DMS114 treated with DMSO at 0.1 percent for 48 hours (cell line): ENCODE results near the gene RPUSD1.
"Not testable (repeated sequence)": the region's sequence is repeated elsewhere in the genome, so short reads cannot be mapped to it uniquely, and the experiment has no call there.

ENCODE experiments used
- DNase-seq: peaks from one replicate; lab custom pipeline; 2025; ENCODE audit not compliant: unreplicated experiment; lab: John Stamatoyannopoulos, UW

Gene RPUSD1, protein sequence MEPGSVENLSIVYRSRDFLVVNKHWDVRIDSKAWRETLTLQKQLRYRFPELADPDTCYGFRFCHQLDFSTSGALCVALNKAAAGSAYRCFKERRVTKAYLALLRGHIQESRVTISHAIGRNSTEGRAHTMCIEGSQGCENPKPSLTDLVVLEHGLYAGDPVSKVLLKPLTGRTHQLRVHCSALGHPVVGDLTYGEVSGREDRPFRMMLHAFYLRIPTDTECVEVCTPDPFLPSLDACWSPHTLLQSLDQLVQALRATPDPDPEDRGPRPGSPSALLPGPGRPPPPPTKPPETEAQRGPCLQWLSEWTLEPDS

DNA sequence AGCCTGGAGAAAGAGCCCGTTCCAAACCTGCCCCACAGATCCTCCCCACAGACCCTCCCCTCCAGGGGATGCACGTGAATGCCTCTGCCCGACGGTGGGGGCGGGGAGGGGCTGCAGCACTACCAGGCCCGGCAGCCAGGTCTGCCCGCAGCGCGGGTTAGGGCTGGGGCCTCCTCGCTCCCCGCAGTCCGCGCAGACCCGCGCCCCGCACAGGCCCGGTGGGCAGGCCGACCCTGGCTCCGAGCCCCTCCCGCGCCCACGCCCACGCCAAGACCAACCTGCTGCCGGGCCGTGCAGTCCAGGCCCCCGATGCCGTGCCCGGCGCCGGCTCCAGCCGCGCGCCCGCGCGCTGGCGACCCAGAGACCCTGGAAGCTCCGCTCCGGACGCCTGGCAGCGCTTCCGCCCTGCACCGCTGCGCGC lies at the start of gene RPUSD1:
Gene RPUSD1 (minus strand): TSS at position 404 of the 421 bp plus-strand sequence. CDS start 644 bp downstream, outside the sequence.
- no peak for DNase-seq

DNA sequence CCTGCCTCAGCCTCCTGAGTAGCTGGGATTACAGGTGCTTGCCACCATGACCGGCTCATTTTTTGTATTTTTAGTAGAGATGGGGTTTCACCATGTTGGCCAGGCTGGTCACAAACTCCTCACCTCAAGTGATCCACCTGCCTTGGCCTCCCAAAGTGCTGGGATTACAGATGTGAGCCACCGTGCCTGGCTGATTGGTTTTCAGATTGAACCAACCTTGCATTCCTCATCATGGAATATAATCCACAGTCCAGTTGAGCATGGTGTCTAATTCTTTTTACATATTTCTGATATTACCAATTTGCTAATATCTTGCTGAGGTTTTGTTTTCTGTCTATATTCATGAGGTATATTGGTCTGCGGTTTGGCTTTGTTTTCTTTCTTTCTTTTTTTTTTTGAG lies 48.6 kb upstream of the RPUSD1 start:
- DNase-seq: not testable (repeated sequence)

DNA sequence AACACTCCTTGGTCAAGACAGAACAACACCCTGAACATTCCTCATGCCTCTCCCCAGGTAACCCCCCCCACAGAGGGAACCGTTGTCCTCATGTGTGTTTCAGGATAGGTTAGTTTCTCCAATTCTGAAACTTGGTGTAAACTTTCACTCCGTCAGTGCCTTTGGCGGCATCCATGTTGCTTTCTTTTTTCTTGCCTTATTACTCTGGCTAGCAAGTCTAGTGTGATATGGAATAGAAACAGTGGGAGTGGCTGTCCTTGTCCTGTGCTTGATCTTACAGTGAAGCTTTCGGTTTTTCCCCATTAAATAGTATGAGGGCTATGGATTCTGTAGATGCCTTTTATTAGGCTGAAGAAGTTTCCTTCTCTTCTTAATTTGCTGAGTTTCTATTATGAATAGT lies 48.0 kb upstream of the RPUSD1 start:
- DNase-seq: no peak

DNA sequence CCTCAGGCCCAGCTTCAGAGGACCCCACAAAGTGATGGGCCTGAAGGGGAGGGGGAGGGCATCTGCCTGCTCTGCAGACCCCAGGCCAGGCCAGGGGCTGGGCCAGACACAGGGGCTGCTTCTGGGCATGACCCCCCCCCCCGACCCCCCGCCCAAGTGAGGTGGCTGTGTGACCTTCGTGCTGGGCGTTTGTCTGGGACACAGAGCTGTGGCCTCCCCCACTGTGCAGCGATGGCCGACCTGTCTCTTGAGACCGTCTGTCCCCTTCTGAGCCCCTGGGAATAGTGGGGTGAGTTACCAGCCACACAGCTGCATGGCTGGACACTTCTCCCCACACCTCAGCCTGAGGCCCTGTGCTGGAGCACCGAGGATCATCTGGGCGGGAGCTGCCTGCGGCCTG lies 47.2 kb upstream of the RPUSD1 start:
- no peak for DNase-seq

DNA sequence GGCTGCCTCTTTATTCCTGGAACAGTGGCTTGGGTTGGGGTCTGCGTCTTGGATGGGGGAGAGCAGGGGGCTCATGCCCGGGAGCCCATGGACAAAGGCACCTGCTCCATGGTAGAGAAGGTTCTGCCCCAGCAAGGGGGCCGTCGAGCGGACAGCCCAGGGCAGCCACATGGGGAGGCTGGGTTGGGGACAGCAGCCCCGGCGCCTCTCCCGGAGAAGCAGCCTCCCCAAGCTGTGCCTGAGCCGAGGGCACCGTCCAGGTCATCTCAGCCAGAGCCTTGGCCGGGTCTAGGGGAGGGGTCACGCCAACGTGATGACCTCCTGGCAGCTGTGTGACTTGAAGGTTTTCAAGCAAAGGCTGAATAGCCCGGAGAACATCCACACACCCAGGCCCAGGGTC lies 45.2 kb upstream of the RPUSD1 start:
- no peak for DNase-seq

DNA sequence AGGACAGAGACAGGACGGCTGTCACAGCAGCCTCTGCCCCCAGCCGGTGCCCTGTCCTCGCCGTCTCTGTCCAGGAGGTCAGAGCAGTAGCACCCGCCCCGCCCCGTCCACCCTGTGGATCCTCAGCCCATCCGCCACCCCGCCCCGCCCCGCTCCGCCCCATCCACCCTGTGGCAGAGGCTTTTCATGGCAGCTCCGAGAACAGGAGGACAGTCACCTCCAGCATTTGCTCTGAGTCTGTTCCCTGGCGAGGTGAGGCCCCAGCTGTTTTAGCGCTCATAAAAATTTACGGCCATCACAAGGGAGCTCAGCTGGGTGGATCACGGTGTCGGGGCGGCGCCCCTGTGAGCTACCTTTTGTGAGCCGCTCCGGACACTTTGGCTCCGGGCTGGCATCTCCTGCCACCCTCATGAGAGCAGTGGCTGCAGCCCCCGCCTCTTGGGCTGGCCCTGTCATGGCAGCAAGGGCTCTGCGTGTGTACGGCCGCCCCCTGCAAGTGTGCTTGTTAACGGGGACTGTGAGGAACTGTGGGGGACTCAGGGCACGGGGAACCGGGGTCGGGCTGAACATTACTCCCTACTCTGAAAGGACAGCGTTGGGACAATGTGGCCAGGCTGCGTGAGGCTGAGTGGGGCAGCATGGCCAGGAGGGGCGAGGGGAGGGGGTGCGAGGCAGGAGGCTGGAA lies 44.6 kb upstream of the RPUSD1 start:
- DNase-seq: no peak

DNA sequence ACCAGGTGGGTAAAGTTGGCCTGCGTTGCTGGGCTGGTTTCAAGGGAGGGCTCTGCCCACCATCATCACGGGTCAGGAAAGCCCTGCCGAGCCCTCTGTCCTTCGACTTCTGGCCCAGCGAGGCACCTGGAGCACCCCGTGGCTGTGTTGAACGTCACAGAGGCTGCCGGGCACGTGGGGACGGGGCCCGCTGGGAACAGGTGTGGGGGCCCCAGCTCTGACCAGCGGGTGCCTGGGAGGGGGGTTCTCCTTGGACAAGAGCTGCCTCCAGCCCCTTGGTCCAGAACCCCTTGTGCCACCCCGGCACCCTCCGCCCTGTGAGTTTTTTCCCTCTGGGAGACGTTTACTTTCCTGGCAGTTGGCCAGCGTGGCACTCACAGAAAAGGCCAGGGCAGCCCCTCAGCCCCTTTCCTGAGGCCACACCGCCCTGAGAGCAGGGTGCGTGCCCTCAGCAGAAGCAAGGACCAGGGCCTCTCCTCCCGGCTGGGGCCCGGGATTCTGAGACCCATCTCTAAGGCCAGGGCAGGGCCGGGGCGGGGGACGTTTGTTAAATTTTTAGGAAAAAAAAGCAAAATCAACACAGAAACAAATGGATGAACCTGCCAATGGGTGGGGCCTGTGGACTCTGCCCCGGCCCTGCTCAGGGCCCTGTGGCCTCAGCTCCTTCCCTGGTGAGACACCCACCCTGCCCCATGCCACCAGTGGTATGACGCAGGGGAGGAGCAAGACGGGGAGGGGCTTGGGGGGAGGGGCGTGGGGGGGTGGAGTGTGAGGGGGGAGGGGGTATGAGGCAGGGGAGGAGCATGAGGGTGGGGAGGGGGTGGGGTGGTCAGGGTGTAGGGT lies 43.6 kb upstream of the RPUSD1 start:
- DNase-seq: no peak

DNA sequence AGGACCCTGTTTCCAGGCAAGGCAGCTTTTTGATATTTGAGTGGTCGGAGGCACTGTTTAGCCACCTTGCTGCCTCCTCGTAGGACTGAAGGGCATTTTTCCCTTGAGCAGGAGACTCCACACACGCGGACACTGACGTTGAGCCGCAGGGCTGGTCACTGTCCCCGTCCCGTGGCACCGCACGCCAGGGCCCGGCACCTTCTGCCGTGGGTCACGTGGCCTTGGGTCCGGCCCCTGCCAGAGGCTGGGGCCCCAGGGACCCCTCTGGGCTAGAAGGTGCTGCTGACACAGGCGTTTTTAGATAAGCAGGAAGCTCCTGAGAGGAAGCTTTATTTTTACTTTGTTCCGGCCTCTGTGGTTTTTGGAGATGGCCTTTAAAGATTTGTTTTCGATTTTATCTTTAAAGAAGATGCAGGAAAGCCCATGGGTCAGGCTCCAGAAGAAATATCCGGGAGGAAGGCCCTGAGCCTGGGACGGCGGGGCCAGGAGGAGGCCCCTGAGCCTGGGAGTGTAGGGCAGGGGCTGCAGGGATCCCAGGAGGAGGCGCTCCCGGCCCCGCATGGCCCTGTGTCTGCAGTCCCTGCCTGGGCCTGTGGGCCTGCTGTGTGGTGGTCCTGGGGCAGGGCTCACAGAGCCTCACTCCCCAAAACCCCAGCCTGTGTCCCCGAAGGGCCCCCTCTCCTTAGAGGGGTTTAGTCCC lies 42.8 kb upstream of the RPUSD1 start:
- DNase-seq: no peak

DNA sequence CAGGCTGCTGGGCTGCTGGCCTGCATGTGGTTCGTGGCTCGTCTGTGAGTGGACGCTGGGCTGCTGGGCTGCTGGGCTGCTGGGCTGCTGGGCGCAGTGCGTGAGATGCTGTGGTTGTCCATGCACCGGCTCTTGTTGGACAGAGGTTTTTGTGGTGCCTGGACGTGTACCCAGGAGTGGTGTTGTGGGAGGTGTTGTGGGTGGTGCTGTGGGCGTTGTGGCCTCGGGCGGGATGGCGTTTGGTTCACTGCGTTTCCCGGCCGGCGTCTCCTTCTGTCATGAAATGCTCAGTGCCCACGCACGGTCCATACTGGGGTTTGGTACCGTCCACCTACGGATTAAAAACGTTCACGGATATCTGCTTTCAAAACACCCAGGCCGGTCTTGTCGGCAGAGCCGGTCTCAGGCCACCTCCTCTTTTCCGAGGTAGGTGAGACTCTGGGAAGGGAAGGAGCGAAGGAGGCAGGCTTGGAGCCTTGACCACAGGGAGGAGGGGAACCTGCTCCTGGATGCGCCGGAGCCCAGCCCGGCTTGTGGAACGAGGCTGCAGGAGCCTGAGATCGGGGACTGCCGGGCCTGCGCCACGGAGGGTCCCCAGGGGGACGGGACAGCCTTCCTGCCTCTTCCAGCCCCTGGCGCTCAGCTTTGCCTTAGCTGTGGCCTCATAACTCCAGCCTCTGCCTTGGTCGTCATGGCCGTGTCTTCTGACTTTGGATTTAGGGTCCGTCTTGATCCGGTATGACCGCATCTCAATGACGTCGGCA lies 42.1 kb upstream of the RPUSD1 start:
- DNase-seq: no peak

DNA sequence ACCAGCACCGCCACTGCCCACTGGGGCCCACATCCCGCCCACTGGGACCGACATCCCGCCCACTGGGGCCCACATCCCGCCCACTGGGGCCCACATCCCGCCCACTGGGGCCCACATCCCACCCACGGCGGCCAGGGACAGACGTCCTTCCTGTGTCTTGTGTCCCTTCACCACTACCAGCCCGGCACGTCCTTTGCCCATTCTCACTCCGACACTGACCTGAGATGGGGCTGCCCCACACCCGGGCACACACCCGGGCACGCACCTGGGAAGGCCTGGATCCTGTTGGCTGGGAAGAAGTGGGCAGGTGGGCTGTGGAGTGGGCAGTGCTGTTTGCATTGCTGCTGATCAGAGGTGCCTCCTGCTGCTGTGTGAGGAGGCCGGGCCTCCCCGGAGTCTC lies 40.7 kb upstream of the RPUSD1 start:
- no peak for DNase-seq

DNA sequence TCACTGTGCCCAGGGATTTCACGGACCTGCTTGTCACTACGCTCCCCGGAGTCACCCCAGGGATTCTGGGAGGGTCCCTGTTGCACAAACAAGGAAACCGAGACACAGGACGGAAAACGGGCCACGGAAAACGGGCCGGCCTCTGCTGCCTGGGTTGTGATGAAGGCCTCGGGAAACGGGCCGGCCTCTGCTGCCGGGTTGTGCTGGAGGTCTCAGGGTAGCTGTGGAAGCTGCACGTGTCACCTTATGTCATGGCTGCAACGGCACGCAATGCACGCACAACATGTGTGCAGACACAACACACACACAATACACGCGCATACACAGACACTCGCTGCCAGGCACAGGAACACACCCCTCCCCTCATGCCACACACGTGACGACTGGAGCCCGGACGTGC lies 39.3 kb upstream of the RPUSD1 start:
- DNase-seq: no peak

DNA sequence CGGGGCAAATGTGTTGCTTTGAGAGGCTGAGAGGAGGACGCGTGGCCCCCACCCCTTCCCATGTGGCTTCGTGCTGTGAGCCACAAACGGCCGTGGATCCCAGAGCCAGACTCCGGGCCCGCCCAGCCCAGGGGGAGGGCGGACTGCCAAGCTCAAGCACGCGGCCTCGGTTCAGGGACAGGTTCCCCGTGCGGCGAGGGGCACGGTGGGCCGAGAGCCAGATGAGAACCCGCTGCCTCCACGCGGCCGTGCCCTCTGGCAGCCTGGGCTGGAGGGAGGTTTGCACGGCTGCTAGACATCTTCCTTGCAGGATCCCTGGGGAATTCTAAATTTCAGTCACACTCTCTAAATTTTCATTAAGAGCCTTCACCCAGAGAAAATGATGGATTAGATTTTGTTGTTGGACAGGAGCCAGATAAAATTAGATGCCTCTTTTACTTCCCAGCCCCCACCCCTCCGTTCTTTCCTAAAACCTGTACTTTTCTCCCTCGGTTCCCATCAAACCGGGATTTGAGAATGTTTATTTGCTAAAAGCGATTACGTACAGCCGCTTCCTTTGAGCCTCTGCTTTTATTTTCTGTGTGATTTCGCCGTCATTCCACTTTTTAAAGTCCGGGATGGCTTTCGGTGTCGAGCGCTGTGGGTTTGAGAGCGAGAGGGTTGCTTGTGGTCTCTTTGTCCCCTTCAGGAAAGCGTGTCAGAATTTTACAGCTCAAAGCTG lies 37.3 kb upstream of the RPUSD1 start:
- no peak for DNase-seq

DNA sequence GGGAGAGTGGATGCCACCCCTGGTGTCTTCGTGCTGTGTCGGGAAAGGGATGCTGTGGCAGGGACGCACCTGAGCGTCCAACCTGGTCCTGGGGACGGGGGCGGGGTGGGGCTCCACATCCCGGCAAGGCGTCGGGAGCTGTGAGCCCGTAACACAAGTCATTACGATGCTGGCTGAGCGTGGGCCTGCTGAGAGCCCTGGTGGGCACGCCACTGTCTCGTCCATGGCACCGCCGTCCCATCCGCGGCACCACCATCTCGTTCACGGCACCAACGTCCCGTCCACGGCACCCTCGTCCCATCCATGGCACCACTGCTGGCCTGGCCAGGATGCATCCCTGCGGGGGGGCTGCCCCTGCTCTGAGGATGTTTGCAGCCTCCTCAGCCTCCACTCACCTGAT lies 36.4 kb upstream of the RPUSD1 start:
- no peak for DNase-seq

DNA sequence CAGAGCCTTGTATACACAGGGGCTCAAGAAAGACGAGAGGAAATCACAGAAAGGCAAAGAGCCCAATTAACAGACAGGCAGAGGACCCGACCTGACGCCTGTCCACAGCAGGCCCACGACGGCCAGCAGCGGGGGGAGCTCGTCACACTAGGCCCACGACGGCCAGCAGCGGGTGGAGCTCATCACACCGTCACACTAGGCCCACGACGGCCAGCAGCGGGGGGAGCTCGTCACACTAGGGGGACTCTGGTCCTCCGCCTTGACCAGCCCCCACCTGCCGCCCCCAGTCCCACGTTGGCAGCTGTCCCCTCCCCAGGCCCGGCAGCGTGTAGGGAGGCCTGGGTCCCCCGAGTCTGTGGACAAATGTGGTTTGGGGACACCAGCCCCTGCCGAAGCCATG lies 36.0 kb upstream of the RPUSD1 start:
- no peak for DNase-seq

DNA sequence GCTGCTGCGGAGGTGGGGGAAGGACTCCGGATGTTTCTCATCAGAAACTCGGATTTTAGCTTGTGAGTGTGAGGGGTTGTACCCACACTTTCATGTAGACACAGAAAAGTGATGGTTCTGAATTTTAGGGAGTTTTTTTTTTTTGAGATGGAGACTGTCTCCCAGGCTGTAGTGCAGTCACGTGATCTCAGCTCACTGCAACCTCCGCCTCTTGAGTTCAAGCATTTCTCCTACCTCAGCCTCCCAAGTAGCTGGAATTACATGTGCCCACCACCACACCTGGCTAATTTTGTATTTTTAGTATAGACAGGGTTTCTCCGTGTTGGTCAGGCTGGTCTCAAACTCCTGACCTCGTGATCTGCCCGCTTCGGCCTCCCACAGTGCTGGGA lies 34.7 kb upstream of the RPUSD1 start:
- DNase-seq: no peak

DNA sequence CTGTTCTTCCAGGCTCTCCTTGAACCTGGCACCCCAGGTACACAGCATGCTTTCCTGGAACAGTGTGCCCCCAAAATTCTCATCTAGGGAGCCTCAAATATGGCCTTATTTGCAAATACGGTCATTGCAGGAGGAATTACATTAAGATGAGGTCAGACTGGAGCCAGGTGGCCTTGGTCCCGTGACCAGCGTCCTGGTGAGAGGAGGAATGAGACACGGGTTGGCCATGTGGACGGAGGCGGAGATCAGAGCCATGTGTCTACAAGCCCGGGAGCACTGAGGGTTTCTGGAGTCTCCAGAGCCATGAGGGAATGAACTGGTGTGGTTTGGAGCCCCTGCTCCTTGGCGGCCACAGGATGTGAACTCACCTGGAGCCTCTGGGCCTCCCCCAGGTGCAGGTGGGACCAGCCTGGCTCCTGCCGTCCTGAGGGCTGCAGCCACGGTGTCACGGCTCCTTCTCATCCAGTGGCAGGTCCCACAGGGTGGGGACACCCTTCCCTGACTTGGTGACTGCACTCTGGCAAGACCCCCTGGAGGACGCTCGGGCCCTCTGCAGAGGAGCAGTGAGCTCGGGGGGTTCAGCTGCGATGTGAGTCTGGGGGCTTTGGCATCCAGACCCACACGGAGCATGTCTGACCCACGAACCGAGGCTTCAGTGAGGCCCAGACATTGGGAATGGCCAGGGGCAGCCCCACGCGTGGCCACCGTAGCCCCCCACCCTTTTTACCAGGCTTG lies 34.2 kb upstream of the RPUSD1 start:
- DNase-seq: no peak

DNA sequence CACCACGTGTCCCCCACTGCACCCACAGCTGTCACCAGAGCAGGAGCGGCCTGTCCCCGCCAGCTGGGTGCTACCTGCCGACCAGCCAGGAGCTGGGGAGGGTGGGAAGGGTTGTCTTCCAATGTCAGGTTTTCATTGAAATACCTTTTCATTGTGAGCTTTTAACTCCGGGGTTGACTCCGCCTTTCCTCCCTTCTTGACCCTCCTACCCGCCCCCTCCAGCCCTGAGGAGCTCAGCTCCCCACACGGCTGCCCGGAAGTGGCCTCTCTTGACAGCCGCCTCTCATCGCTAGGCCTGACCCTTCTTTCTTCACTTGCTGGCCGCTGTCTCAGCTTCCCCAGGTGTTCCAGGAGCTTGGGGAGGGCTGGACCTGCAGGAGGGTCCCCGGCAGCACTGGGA lies 33.6 kb upstream of the RPUSD1 start:
- DNase-seq: no peak

DNA sequence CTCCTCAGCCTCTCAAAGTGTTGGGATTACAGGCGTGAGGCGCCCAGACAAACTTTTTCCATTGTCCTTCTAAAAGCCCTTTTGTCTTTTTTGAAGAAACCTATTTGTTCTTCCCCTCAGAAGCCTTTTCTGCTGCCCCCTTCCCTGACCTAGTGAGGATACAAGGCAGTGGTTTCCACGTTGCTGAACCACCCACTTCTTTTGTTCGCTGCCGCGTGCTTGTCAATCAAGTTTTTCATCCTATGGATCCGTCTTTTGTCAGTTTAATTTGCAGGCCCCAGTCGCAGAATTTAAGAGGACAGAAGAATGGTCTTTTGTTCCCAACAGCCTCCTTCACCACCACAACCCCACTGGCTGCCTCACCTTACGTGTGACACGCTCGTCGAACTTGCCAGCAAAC lies 32.6 kb upstream of the RPUSD1 start:
- DNase-seq: no peak

DNA sequence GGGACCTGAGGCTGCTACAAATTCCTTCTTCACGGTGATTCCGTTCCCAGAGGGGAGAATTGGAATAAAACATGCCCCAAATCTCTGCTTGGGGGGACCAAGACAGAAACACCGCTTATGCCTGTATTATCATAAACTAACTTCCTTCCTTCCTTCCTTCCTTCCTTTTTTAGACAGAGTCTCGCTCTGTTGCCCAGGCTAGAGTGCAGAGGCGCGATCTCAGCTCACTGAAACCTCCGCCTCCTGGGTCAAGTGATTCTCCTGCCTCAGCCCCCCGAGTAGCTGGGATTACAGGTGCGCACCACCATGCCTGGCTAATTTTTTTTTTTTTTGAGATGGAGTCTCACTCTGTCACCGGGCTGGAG lies 31.8 kb upstream of the RPUSD1 start:
- DNase-seq: not testable (repeated sequence)
